GM18508 (cell line): ENCODE results near the gene DLX2.
"Not testable (repeated sequence)": the region's sequence is repeated elsewhere in the genome, so short reads cannot be mapped to it uniquely, and the experiment has no call there.

ENCODE experiments used
- ATAC-seq: cut with Tn5 transposase; IDR thresholded peaks from one replicate; pipeline ENCODE4 v1.9.1; 2021; ENCODE audit warnings: moderate number of reproducible peaks; ENCODE audit not compliant: insufficient read depth, unreplicated experiment

DLX2 gene

GRCh38 chr2:172102391-172103359 is at the start of gene DLX2:
TSS of gene DLX2 (minus strand) at chr2:172102900. CDS start at chr2:172102538, 362 bp downstream.
- ATAC-seq: peak; percentile 31

GRCh38 chr2:172147944-172148650 is 45.4 kb upstream of the DLX2 start:
- ATAC-seq: no peak

- no peak for ATAC-seq
Measured at GRCh38 chr2:172143817-172144216, 41.1 kb upstream of the DLX2 start.

GRCh38 chr2:172138727-172139126 is 36.0 kb upstream of the DLX2 start:
- not testable (repeated sequence) for ATAC-seq

GRCh38 chr2:172137943-172138342 is 35.2 kb upstream of the DLX2 start:
- ATAC-seq: no peak

- ATAC-seq: no peak
Measured at GRCh38 chr2:172137109-172137508, 34.4 kb upstream of the DLX2 start.

GRCh38 chr2:172135446-172135845 is 32.7 kb upstream of the DLX2 start:
- ATAC-seq: no peak

GRCh38 chr2:172134270-172134669 is 31.6 kb upstream of the DLX2 start:
- no peak for ATAC-seq

GRCh38 chr2:172131713-172132555 is 29.2 kb upstream of the DLX2 start:
- no peak for ATAC-seq

- ATAC-seq: no peak
Measured at GRCh38 chr2:172129404-172129803, 26.7 kb upstream of the DLX2 start.

- no peak for ATAC-seq
Measured at GRCh38 chr2:172128484-172128883, 25.8 kb upstream of the DLX2 start.

GRCh38 chr2:172120118-172120517 is 17.4 kb upstream of the DLX2 start:
- no peak for ATAC-seq

- no peak for ATAC-seq
Measured at GRCh38 chr2:172119089-172119488, 16.4 kb upstream of the DLX2 start.

GRCh38 chr2:172116107-172116506 is 13.4 kb upstream of the DLX2 start:
- ATAC-seq: no peak

- no peak for ATAC-seq
Measured at GRCh38 chr2:172114579-172114978, 11.9 kb upstream of the DLX2 start.

- ATAC-seq: not testable (repeated sequence)
Measured at GRCh38 chr2:172114176-172114575, 11.5 kb upstream of the DLX2 start.

GRCh38 chr2:172113617-172114016 is 10.9 kb upstream of the DLX2 start:
- ATAC-seq: no peak

- ATAC-seq: no peak
Measured at GRCh38 chr2:172109988-172110811, 7.5 kb upstream of the DLX2 start.

- no peak for ATAC-seq
Measured at GRCh38 chr2:172109256-172109987, 6.7 kb upstream of the DLX2 start.
